NCI-H1694 (cell line): ENCODE results near the gene FBXL13.
"Not testable (repeated sequence)": the region's sequence is repeated elsewhere in the genome, so short reads cannot be mapped to it uniquely, and the experiment has no call there.

Source experiments
- DNase-seq: peaks from one replicate; lab custom pipeline; 2025; lab: John Stamatoyannopoulos, UW

FBXL13 gene

DNA sequence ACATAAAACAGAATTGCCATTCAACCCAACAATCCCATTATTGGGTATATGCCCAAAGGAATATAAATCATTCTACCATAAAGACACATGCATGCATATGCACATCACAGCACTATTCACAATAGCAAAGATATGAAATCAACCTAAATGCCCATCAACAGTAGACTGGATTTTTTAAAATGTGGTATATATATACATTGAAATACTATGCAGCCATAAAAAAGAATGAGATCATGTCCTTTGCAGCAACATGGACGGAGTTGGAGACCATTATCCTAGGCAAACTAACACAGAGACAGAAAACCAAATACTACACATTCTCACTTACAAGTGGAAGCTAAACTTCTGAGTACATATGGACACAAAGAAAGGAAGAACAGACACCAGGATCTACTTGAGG is 51.0 kb downstream of the FBXL13 start:
- DNase-seq, result not testable (repeated sequence)

DNA sequence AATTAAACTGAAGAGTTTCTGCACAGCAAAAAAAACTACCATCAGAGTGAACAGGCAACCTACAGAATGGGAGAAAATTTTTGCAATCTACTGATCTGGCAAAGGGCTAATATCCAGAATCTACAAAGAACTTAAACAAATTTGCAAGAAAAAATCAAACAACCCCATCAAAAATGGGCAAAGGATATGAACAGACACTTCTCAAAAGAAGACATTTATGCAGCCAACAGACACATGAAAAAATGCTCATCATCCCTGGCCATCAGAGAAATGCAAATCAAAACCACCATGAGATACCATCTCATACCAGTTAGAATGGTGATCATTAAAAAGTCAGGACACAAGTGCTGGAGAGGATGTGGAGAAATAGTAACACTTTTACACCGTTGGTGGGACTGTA is 53.1 kb downstream of the FBXL13 start:
- DNase-seq, result not testable (repeated sequence)

DNA sequence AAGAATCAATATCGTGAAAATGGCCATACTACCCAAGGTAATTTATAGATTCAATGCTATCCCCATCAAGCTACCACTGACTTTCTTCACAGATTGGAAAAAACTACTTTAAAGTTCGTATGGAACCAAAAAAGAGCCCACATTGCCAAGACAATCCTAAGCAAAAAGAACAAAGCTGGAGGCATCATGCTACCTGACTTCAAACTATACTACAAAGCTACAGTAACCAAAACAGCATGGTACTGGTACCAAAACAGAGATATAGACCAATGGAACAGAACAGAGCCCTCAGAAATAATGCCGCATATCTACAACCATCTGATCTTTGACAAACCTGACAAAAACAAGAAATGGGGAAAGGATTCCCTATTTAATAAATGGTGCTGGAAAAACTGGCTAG is 53.7 kb downstream of the FBXL13 start:
- not testable (repeated sequence) for DNase-seq

DNA sequence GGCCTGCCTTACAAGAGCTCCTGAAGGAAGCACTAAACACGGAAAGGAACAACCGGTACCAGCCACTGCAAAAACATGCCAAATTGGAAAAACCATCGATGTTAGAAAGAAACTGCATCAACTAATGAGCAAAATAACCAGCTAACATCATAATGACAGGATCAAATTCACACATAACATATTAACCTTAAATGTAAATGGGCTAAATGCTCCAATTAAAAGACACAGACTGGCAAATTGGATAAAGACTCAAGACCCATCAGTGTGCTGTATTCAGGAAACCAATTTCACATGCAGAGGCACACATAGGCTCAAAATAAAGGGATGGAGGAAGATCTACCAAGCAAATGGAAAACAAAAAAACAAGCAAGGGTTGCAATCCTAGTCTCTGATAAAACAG is 56.3 kb downstream of the FBXL13 start:
- not testable (repeated sequence) for DNase-seq

DNA sequence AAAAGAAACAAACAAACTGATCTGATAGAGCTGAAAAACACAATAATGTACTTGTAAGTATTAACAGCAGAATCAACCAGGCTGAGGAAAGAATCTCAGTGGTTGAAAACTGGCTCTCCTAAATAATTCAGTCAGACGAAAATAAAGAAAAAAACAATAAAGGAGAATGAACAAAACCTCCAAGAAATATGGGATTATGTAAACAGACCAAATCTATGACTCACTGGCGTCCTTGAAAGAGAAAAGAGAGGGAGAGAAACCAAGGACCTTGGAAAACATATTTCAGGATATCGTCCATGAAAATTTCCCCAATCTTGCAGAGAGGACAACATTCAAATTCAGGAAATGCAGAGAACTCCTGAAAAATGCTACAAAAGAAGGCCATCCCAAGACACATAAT is 62.9 kb downstream of the FBXL13 start:
- no peak for DNase-seq

DNA sequence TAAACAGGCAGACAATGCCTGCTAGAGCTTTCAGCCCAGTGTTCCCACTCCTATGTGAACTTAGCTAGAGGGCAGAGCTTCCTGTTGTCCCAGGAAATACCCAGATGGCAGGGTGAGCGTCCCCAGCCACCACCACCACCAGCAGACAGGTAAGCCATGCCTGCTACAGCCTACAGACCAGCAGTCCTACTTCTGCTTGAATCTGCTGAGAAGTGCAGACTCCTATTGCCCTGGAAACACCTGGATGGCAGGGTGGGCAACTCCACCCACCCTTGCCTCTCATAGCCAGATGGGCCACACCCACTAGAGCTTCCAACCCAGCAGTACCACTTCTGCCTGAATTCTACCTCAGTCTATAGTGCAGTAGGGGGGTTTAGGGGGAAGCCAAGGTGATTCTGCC is 64.4 kb downstream of the FBXL13 start:
- no peak for DNase-seq

DNA sequence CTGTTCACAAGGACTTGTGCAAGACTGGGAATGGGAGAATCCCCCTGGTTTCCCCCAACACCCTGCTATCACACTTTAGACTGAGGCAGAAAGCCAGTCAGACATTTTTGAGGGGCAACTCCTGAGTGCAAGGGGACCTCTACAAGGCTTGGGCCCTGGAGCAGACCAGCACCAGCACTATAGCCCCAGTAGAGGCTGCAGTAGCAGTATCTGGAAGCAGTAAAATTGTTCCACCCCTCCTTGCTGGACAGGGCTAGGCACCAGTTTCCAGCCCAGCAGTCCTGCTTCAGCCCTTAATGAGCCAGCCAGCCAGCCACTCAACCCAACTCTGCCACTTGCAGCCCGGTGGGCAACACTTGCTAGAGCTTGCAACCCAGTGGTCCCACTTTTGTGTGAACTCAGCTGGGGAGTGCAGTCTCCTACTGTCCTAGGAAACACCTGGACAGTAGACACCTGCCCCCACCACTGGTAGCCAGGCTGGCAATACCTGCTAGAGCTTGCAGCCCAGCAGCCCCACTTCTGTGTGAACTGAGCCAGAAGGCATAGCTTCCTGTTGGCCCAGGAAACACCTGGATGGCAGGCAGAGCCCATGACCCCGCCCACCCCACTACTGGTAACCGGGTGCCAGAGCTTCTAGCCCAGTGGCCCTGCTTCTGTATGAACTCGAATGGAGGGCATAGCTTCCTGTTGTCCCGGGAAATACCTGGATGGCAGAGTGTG is 65.0 kb downstream of the FBXL13 start:
- no peak for DNase-seq

DNA sequence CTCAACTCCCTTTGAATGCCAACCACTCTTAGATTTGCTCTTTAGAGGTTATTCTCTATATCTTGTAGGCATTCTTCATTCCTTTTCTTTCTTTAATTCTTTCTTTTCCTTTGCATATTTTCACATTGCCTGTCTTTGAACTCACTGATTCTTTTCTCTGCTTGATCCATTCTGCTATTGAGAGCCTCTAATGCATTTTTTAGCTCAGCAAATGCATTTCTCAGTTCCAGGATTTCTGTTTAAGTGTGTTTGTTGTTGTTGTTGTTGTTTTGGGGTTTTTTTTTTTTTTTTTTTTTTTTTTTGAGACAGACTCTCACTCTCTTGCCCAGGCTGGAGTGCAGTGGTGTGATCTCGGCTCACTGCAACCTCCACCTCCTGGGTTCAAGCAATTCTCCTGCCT is 71.6 kb downstream of the FBXL13 start:
- no peak for DNase-seq

DNA sequence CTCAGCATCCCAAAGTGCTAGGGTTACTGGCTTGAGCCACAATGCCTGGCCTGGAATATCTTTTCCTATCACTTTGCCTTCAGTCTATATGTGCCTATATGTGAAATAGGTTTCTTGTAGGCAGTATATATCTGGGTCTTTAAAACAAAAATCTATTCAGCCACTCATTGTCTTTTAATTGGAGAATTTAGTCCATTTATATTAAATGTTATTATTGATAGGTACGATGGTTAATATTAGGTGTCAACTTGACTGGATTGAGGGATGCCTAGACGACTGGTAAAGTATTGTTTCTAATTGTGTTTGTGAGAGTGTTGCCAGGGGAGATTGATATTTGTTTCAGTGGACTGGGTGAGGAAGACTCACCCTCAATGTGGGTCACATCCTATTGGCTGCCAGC is 73.4 kb downstream of the FBXL13 start:
- DNase-seq, result no peak

DNA sequence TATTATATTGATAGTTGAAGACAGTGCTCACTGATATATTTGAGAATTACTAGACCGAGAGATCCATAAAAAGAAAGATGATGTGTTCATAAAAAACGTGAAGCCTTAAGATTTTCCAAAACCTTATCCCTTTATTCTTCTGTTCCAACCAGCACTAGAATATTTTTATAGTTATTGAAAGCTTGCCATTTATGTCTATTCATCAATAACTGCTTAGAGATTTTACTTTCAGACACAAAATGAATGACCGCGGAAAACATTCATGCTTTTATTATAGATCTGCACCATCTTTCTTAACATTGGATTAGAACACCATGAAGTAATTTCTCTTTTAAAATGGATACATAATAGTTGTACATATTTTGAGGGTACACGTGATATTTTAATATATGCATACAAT is 77.6 kb downstream of the FBXL13 start:
- DNase-seq, result no peak

DNA sequence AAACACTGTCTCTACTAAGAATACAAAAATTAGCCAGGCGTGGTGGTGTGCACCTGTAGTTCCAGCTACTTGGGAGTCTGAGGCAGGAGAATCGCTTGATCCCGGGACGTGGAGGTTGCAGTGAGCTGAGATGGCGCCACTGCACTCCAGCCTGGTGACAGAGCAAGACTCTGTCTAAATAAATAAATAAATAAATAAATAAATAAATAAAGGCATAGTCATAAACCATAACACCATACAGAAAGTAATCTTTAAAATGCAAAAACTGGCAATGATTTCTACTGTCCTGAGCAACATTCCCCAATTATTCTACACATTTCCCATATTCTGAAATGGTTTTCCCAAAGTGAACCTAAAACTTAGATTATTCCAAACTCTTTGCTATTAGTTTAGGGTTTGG is 79.0 kb downstream of the FBXL13 start:
- DNase-seq, result not testable (repeated sequence)

DNA sequence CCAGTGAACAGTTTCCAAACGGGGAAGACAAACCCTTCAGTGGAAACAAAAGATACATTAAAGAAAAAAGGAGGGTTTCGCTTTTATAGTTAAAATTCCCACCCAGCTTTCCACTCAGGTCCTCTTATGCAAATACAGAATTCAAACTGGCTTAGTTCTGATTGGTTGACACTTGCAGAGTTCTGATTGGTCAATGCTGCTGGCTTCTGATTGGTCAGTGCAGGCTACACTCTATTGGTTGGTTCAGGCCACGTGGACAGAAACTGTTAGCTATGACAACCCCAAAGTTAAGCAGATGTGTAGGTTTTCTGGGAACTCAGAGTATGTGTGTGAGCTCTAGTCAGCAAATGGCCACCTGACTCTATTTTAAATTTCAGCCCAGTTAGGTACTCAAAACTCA is 80.0 kb downstream of the FBXL13 start:
- no peak for DNase-seq

DNA sequence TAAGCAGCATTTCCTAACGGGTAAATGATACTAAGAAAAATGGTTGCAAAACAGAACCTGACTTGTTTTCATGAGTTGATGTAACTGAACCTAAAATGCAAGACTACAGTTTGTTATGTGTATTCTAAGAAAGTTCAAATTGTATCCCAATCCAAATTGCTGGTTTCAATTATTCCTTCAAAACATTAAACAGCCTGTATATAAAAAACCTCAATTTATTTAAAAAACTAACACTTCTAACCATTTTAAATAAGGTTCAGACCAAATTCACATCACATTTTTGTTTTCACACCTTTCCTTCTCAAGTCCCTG is 80.9 kb downstream of the FBXL13 start:
- DNase-seq, result no peak

DNA sequence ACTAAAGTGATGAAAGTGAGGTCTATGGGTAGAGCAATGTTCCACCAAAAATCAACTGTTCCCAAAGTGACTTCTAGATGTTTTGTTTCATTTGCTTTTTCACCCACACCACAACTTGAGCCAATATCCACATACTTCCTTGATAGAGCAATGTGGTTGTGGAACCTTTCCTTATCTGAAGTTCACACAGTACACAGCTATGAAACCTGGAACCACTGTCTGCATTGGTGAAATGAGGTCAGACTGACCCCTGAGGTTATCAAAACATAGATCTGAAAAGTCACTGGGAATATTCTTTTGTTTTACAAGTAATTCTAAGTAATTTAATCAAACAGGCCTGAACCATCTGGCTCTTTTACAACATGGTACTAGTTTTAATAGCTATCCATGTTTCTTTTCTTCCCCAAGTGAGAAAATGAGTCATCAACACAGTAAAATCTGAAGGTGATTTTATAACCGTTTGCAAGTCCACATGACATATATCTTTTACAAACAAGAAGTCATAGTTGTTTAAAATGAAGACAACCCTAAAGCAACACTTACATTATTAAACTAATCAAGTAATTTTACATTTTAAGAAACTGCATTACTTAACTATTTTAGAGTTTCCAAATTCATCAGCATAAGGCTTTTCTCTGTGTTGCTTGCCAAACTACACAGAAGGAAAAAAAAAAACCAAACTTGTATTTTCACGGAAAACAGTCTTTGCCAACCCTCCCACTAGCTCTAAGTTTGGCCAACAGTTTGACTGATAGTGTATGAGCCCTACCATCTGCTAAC is 81.5 kb downstream of the FBXL13 start:
- DNase-seq, result peak; percentile 1

DNA sequence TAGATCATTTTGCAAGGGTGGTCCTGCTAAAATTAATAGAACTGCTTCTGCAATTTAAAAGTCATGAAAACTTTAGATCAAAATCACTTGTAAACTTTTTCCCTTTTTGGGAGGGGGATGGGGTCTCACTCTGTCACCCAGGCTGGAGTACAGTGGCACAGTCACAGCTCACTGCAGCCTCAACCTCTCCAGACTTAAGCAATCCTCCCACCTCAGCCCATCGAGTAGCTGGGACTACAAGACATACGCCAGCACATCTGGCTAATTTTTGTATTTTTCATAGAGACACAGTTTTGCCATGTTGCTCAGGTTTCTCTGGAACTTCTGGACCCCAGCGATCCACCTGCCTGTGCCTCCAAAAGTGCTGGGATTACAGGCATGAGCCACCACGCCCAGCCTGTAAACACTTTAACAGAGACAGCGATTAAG is 82.1 kb downstream of the FBXL13 start:
- no peak for DNase-seq

DNA sequence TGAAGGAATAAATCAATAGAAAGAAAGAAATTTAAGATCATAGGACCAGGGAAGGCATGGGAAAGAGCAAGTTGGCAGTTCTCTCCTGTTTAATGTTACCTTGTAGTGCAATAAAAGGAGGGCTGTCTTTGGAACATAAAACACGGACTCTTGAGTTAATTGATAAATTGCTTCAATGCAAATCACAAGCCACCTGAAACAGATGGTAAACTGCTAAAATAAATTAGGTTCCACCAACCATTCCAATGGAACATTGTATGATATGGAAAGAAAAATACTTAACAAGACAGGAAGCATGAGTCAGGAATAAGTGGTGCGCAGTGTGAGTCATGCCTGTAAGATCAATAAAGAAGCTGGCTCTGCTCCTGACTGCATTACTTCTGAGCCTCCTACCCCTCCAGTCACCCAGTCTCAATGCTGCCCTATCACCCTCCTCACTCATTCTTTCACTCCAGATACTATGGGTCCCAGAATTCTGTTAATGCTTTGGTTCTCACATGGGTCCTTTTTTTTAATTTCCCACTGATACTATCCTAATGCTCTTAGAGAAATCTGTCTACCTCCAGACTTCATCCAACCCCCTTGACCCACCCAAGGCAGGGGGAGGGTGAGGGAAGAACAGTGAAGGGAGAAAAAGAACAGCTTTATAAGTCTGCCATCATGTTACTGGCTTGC is 82.9 kb downstream of the FBXL13 start:
- DNase-seq, result no peak

DNA sequence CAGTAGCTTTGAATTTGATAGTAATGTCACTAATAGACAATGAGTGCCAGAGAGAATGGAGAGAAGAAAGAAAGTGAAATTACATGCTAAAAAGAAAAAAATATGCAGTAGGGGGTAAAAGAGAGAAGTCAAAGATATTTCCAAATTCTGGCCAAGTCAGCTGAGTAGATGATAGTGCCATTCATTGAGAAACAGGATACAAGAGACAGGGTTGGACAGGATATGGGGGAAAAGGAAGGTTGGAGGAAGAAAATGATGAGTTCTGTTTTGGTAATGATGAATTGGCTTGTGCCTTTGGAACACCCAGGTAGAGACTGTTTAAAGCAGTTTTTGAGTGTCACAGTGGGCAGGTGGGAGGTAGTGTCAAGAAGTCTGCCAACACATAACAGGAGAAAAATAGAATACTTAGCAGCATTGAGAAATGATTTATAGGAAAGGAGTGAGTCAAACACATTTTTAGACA is 83.5 kb downstream of the FBXL13 start:
- no peak for DNase-seq

DNA sequence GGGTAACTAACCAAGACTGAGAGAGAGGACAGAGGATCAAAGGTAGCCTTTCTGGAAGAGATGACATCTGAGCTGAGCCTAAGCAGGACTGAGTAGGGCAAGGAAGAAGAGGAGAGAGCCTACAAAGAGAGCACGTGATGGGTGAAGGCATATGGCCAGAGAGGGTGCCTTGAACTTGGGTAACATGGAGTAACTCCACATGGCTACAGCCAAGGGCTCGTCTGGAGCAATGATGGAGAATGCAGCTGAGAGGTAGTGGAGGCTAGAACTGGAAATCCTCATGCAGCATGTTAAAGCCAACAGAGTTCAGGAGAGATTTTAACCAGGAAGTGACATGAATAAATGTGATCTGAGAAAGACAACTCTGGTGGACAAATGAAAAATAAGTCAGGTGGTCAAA is 84.0 kb downstream of the FBXL13 start:
- no peak for DNase-seq

DNA sequence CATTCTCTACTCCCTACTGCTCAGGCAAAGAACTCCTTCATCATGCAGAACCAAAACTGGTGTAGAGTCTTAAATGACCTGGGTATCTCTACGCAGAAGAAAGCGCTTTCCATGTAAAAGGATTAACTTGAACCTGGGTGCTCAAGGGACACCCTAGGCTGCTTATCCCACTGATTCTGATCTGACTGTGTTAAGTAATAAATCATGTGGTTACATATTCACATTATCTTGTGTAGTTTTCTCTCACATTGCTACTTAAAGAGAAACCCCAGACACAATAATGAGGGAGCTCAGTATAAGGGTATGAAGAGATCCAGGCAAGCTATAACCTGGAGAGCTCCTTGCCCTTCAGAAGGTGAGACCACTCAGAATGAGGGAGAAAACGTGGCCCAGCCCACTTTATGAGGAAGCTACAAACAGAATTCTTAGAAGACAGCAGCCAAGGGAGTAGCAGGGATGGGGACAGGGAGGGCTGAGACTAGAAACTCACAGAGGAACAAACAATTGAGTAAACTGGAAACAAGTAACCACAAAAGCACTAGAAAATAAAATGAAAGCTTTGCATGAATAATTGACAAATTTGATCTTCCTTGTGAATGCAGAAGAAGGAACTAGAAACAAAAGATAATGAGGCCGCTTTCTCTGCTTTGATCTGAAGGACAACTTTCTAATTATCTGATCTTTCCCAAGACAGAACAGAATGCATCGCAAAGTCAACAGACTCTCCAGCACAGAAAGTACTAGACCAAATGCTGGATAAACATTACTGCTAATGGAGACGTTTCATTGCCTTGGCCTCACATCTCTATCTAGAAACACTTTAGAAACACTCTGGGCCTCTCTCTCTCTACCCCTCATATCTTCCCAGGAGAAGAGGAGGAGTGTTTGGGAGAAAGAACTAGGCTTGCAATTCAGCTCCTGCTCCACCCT is 85.7 kb downstream of the FBXL13 start:
- DNase-seq, result no peak

DNA sequence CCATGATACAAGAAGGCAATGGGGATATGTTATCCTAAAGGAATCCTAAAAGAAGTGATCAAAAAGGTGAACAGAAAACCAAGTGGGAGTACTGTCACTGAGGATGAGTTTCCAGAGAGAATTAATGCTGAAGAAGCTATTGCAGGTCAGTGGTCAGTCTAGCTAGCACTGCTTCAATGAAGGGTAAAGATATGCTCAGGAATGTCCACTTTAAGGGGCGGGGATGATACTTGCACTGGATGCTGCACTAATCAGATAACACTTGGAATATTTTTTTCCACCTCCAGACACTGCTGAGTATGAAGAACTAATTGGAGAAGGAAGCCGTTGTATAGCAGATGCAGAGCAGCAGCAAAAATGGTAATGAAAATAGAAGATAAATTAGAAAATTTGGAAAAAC is 86.5 kb downstream of the FBXL13 start:
- DNase-seq, result no peak

DNA sequence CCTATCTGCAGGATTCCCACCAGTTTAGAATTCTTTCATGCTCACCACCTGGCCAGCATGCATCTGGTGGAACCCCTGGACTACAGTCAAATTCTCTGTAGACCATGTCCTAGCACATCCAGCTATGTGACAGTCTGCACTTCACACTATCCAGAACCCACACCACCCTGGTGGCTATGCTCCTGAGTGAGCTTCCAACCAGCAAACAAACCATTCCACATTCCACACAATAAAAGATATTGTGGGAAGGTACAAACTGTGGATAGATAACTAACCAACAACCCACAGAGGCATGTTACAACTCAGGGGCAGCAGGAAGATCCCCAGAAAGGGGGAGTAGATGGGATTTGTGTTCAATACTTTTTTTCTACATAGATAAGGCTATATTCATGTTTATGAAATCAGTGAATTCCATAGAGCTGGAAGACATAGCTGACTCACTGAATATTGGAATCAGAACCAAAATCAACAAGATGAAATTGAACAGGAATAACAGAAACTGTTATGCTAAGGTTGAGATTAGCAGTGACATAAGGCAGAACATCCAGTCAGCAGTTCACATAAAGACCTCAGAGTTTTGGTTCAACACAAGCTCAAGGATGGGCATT is 89.3 kb downstream of the FBXL13 start:
- DNase-seq, result no peak

DNA sequence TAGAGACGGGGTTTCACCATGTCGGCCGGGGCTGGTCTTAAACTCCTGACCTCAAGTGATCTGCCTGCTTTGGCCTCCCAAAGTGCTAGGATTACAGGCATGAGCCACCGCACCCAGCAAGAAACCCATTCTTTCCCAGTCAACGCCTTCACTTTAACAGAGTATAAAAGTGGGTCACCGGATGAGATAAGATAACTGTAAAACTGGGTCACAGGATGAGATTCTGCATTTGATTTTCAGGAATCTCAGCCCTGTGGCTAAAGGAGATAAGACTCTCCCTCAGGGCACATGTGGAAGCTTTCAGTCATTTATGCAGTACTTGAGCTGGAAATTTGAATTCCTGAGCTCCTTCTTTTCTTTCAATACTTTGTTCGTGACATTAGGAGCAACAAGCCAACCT is 91.0 kb downstream of the FBXL13 start:
- no peak for DNase-seq
